Hematopoietic multipotent progenitor cell (in vitro differentiated cells): ENCODE measurements around the gene GSTM4. TPM values are rescaled to one million over a fixed set of nuclear protein-coding genes. Genes with fewer than 3 reads are reported as not detected.

Experiments
- DNase-seq, 3 donors: peaks; one replicate each; pipeline ENCODE4 v3.0.0-alpha.2; 2011 to 2015; ENCODE audit warnings: low read depth in 2 of 3, low spot score in 2 of 3
- total RNA-seq: library from RNA; depleted of rRNA; stranded (reverse); fragments of >200 nt; gene quantifications from one replicate; pipeline ENCODE4 v1.2.3, GENCODE V29; 2012

The GSTM4 gene
- total RNA-seq, 1 donor = 12.1 TPM

GRCh38 chr1:109624201-109625010 is 31.5 kb upstream of the GSTM4 start:
- DNase-seq = peak in 1 of 3 donors; percentile 60

- DNase-seq = no peak
Observed at GRCh38 chr1:109625176-109625575, 30.7 kb upstream of the GSTM4 start.

GRCh38 chr1:109625601-109626560 is 30.0 kb upstream of the GSTM4 start:
- no peak for DNase-seq

GRCh38 chr1:109626682-109627408 is 29.1 kb upstream of the GSTM4 start:
- DNase-seq = no peak

GRCh38 chr1:109627692-109628399 is 28.1 kb upstream of the GSTM4 start:
- DNase-seq = no peak

- DNase-seq = no peak
Observed at GRCh38 chr1:109628540-109629321, 27.2 kb upstream of the GSTM4 start.

- no peak for DNase-seq
Observed at GRCh38 chr1:109629372-109630030, 26.4 kb upstream of the GSTM4 start.

- peak in 1 of 3 donors; percentile 50 for DNase-seq
Observed at GRCh38 chr1:109630081-109630897, 25.6 kb upstream of the GSTM4 start.

GRCh38 chr1:109630898-109631512 is 24.9 kb upstream of the GSTM4 start:
- no peak for DNase-seq

GRCh38 chr1:109631513-109632505 is 24.1 kb upstream of the GSTM4 start:
- DNase-seq = no peak

GRCh38 chr1:109632671-109633346 is 23.1 kb upstream of the GSTM4 start:
- no peak for DNase-seq

- DNase-seq = no peak
Observed at GRCh38 chr1:109634292-109634691, 21.6 kb upstream of the GSTM4 start.

- no peak for DNase-seq
Observed at GRCh38 chr1:109634771-109635750, 20.8 kb upstream of the GSTM4 start.

GRCh38 chr1:109635862-109636200 is 20.1 kb upstream of the GSTM4 start:
- no peak for DNase-seq
